GM15510 (cell line): ENCODE data around the gene ACAN.

Experiments
- POLR2A ChIP-seq: IDR thresholded peaks from 3 replicates; pipeline ENCODE4 v1.6.1; 2011; ENCODE audit warnings: borderline replicate concordance; ENCODE audit not compliant: insufficient read length; ENCODE audit errors: extremely low read depth

The ACAN gene

GRCh38 chr15:88792342-88793282 lies 10.6 kb upstream of the ACAN start:
- TF ChIP-seq POLR2A = no peak

GRCh38 chr15:88794001-88794400 lies 9.2 kb upstream of the ACAN start:
- TF ChIP-seq POLR2A = no peak

- no peak for TF ChIP-seq POLR2A
Observed at GRCh38 chr15:88797663-88798339, 5.4 kb upstream of the ACAN start.

GRCh38 chr15:88799341-88799740 lies 3.9 kb upstream of the ACAN start:
- TF ChIP-seq POLR2A = no peak

- TF ChIP-seq POLR2A = no peak
Observed at GRCh38 chr15:88800026-88800425, 3.2 kb upstream of the ACAN start.

- TF ChIP-seq POLR2A = no peak
Observed at GRCh38 chr15:88800738-88801137, 2.5 kb upstream of the ACAN start.

- TF ChIP-seq POLR2A = no peak
Observed at GRCh38 chr15:88802250-88802990, 816 bp upstream of the ACAN start.

GRCh38 chr15:88802991-88803240 lies 320 bp upstream of the ACAN start:
- no peak for TF ChIP-seq POLR2A

GRCh38 chr15:88803920-88804247 lies 648 bp downstream of the ACAN start:
- no peak for TF ChIP-seq POLR2A

GRCh38 chr15:88804257-88804656 lies 1.0 kb downstream of the ACAN start:
- no peak for TF ChIP-seq POLR2A

- no peak for TF ChIP-seq POLR2A
Observed at GRCh38 chr15:88805031-88805780, 2.0 kb downstream of the ACAN start.

- TF ChIP-seq POLR2A = no peak
Observed at GRCh38 chr15:88810446-88810845, 7.2 kb downstream of the ACAN start.

GRCh38 chr15:88812133-88812532 lies 8.9 kb downstream of the ACAN start:
- no peak for TF ChIP-seq POLR2A

- TF ChIP-seq POLR2A = no peak
Observed at GRCh38 chr15:88813960-88814359, 10.7 kb downstream of the ACAN start.

- TF ChIP-seq POLR2A = no peak
Observed at GRCh38 chr15:88814393-88814792, 11.2 kb downstream of the ACAN start.
